Stomach (tissue), 4 donors: ENCODE results near the gene GFER.

Experiments
- EP300 ChIP-seq: sonication (generic); formaldehyde crosslinking; IDR thresholded peaks from one replicate; pipeline ENCODE4 v1.6.1; 2017; ENCODE audit warnings: antibody characterized with exemption
- POLR2A ChIP-seq, 4 donors: fragments of 450-650 bp; IDR thresholded peaks; one replicate each; pipeline ENCODE4 v1.6.1; 2016; ENCODE audit warnings: antibody characterized with exemption in 4 of 4, control low read depth in 2 of 4, mild to moderate bottlenecking in 1 of 4, moderate library complexity in 1 of 4
- POLR2AphosphoS5 ChIP-seq, 3 donors: sonication (generic); formaldehyde crosslinking; IDR thresholded peaks; one replicate each; pipeline ENCODE4 v1.6.1; 2016; ENCODE audit warnings: antibody characterized with exemption in 3 of 3
- TF ChIP-seq, protein P1 (sequence below), 7 experiments: fragments of 450-650 bp in 4 of 7; fragments of 200-600 bp in 3 of 7; sonication (generic) in 3 of 7; IDR thresholded peaks; one replicate each; pipeline ENCODE4 v1.5.1; 2016 to 2019; ENCODE audit warnings: antibody characterized with exemption in 7 of 7, control low read depth in 2 of 7, mild to moderate bottlenecking in 1 of 7

DNA sequence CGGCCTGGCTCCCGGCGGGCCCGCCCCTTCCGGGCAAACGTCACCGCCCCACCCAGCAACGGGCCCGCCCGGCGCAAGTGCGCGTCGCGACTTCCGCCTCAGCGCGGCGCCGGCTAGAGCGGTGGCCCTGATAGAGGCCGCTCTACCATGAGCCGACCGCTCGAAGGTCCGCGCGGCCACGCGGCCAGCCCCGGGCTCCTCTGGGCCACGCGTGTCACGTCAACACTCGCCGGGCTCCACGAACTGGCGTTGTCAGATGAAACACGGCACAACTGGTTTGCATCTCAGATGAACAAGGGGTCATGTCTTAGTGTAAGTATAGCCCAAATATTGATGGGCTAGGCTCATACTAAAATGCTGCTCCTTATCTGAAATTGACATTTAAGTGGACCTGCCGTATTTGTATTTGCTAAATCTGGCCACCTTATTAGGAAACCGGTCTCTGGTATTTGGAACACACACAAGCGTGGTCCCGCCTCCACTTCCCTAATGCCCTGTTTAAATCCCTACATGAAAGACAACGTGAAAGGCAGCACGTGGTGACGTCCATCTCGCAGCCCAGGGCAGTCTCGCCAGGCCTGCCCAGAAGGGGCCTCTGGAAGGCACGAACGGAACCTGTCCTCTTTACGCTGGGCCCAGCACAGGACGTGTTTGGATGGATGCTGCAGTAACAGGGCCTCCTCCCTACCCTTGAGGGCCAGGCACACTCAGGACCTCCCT lies 26.0 kb downstream of the GFER start, which contains the start of gene ZNF598:
- TF ChIP-seq POLR2AphosphoS5 (IDR thresholded peaks at IDR 0.05): peak; percentile 77 to 94 (median 94)
- TF ChIP-seq, protein P1, sequence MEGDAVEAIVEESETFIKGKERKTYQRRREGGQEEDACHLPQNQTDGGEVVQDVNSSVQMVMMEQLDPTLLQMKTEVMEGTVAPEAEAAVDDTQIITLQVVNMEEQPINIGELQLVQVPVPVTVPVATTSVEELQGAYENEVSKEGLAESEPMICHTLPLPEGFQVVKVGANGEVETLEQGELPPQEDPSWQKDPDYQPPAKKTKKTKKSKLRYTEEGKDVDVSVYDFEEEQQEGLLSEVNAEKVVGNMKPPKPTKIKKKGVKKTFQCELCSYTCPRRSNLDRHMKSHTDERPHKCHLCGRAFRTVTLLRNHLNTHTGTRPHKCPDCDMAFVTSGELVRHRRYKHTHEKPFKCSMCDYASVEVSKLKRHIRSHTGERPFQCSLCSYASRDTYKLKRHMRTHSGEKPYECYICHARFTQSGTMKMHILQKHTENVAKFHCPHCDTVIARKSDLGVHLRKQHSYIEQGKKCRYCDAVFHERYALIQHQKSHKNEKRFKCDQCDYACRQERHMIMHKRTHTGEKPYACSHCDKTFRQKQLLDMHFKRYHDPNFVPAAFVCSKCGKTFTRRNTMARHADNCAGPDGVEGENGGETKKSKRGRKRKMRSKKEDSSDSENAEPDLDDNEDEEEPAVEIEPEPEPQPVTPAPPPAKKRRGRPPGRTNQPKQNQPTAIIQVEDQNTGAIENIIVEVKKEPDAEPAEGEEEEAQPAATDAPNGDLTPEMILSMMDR (IDR thresholded peaks at IDR 0.05): no peak
- peak; percentile 30 for TF ChIP-seq EP300
- TF ChIP-seq POLR2A (IDR thresholded peaks at IDR 0.05): peak in 2 of 4 donors; percentile 51 to 81
